H4 (cell line): ENCODE data around the gene GOLGA6L7. TPM values are rescaled to one million over a fixed set of nuclear protein-coding genes. Genes with fewer than 3 reads are reported as not detected.
"Not testable (repeated sequence)": the region's sequence is repeated elsewhere in the genome, so short reads cannot be mapped to it uniquely, and the experiment has no call there.

Experiments
- DNase-seq: peaks from one replicate; pipeline ENCODE4 v3.0.0-alpha.2; 2015; ENCODE audit warnings: low spot score
- total RNA-seq: library from RNA; depleted of rRNA; stranded (reverse); fragments of >200 nt; shearing (Covaris generic); gene quantifications from 2 replicates; pipeline ENCODE4 v1.2.3, GENCODE V29; 2014

The GOLGA6L7 gene
- total RNA-seq, 1 experiment from 2014 or later, result not detected

GRCh38 chr15:28885128-28885629 lies 36.7 kb upstream of the GOLGA6L7 start:
- no peak for DNase-seq

- no peak for DNase-seq
Measured at GRCh38 chr15:28884151-28884940, 35.9 kb upstream of the GOLGA6L7 start.

GRCh38 chr15:28881600-28881999 lies 33.2 kb upstream of the GOLGA6L7 start:
- DNase-seq, result no peak

- DNase-seq, result no peak
Measured at GRCh38 chr15:28881170-28881569, 32.7 kb upstream of the GOLGA6L7 start.

- DNase-seq, result no peak
Measured at GRCh38 chr15:28880680-28881079, 32.2 kb upstream of the GOLGA6L7 start.

- DNase-seq, result no peak
Measured at GRCh38 chr15:28879551-28879950, 31.1 kb upstream of the GOLGA6L7 start.

GRCh38 chr15:28878209-28878608 lies 29.8 kb upstream of the GOLGA6L7 start:
- DNase-seq, result no peak

- DNase-seq, result no peak
Measured at GRCh38 chr15:28876845-28877185, 28.4 kb upstream of the GOLGA6L7 start.

GRCh38 chr15:28876131-28876844 lies 27.8 kb upstream of the GOLGA6L7 start:
- no peak for DNase-seq

- no peak for DNase-seq
Measured at GRCh38 chr15:28875461-28876000, 27.1 kb upstream of the GOLGA6L7 start.

GRCh38 chr15:28873585-28874190 lies 25.2 kb upstream of the GOLGA6L7 start:
- DNase-seq, result no peak

- DNase-seq, result no peak
Measured at GRCh38 chr15:28873006-28873405, 24.6 kb upstream of the GOLGA6L7 start.

- DNase-seq, result no peak
Measured at GRCh38 chr15:28871168-28871567, 22.7 kb upstream of the GOLGA6L7 start.

- no peak for DNase-seq
Measured at GRCh38 chr15:28868744-28869345, 20.4 kb upstream of the GOLGA6L7 start.

- not testable (repeated sequence) for DNase-seq
Measured at GRCh38 chr15:28861589-28862293, 13.3 kb upstream of the GOLGA6L7 start.

GRCh38 chr15:28861031-28861534 lies 12.6 kb upstream of the GOLGA6L7 start:
- no peak for DNase-seq

- DNase-seq, result not testable (repeated sequence)
Measured at GRCh38 chr15:28854578-28854977, 6.1 kb upstream of the GOLGA6L7 start.

GRCh38 chr15:28853654-28854053 lies 5.2 kb upstream of the GOLGA6L7 start:
- DNase-seq, result not testable (repeated sequence)

GRCh38 chr15:28849766-28850165 lies 1.3 kb upstream of the GOLGA6L7 start:
- not testable (repeated sequence) for DNase-seq

- DNase-seq, result not testable (repeated sequence)
Measured at GRCh38 chr15:28849271-28849670, 827 bp upstream of the GOLGA6L7 start.

GRCh38 chr15:28847959-28848358 lies 485 bp downstream of the GOLGA6L7 start:
- not testable (repeated sequence) for DNase-seq
